KOPT-K1 (cell line): ENCODE measurements around the gene DCTN2.

Experiments used
- H3K27ac ChIP-seq: fragments of 200-600 bp; sonication (generic); 2 replicates; pipeline ENCODE4 v1.5.1; 2016; ENCODE audit warnings: antibody characterized with exemption, mild to moderate bottlenecking, low read depth, low read length; ENCODE audit not compliant: poor library complexity, severe bottlenecking
- H3K36me3 ChIP-seq: fragments of 200-600 bp; sonication (generic); 2 replicates; pipeline ENCODE4 v1.5.1; 2017; ENCODE audit warnings: antibody characterized with exemption, mild to moderate bottlenecking, low read length, moderate library complexity; ENCODE audit not compliant: insufficient read depth
- H3K9me3 ChIP-seq: fragments of 200-600 bp; sonication (generic); 2 replicates; pipeline ENCODE4 v1.5.1; 2017; ENCODE audit warnings: antibody characterized with exemption, low read length, mild to moderate bottlenecking; ENCODE audit not compliant: insufficient read depth, poor library complexity, severe bottlenecking

DCTN2 gene

DNA sequence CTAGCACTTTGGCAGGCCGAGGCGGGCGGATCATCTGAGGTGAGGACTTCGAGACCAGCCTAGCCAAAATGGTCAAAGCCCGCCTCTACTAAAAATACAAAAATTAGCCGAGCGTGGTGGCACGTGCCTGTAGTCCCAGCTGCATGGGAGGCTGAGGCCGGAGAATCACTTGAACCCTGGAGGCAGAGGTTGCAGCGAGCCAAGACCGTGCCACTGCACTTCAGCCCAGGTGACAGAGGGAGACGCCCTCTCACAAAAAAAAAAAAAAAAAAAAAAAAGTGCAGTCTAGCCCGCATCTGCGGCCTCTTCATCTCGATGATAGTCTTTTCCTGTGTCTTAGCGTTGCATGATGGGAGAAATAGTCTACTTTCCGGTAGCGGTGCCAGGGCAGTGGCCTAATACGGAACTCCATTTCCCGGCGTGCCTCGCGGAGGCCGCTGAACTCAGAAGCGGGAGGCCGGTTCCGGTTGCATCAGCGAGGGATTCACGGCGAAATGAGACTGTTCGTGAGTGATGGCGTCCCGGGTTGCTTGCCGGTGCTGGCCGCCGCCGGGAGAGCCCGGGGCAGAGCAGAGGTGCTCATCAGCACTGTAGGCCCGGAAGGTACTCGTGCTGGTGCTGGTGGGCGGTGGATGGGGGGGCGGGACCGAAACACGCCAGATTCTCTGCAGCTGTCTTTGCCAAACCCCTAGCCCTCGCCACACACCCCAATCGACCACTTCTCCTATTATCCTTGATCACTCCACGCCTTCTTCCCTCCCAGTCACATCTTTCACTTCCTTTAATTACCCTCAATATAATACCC is 59.2 kb downstream of the DCTN2 start, which contains the start of gene MARS1:
Gene MARS1 (plus strand): TSS at position 472 of the 805 bp plus-strand sequence. CDS start 23 bp downstream, at position 495.
- H3K27ac ChIP-seq: peak within 1 kb of the TSS; percentile 76
- no peaks in the 10 kb centered on the region for H3K9me3 ChIP-seq
- H3K36me3 ChIP-seq: peaks cover 40% of the 10 kb centered on the region

DNA sequence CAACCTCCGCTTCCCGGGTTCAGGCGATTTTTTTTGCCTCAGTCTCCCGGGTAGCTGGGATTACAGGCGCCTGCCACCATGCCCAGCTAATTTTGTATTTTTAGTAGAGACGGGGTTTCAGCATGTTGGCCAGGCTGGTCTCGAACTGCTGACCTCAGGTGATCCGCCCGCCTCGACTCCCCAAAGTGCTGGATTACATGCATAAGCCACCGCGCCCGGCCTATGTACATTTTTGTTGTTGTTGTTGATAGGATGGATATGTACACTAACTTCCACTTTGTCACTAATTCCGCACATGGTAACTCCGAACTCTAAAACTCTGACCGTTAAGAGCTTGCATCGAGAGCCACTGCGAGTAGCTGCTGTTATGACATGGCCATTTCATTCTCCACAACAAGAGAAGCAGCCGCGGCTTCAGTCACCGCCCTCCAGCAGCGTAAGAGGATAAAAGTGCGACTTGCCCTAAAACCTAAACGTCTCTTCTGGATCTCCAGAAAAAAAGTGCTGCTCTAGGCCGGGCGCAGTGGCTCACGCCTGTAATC is 59.9 kb downstream of the DCTN2 start:
- Histone ChIP-seq H3K27ac (peak overlapping the region; percentile 44), H3K36me3 (peaks cover 33% of the 10 kb centered on the region), H3K9me3 (no peaks in the 10 kb centered on the region)

DNA sequence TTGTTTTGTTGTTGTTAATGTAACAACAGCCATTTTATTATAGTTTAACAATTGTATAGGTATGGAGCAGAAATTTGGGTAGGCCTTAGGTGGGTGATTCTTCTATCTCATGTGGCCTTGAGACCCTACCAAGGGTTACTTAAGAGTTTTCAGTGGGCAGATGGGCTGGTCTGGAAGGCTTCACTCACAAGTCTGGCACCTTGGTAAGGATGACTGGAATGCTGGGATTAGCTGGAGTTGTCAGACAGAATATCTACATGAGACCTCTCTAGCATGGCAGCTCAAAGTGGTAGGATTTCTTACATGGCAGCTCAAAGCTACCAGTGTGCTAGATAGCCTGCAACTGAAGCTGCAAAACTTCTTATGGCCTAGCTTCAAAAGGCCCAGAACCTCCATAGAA is 61.3 kb downstream of the DCTN2 start:
- no peaks in the 10 kb centered on the region for H3K9me3 ChIP-seq
- no peak overlapping the region for H3K27ac ChIP-seq
- peaks cover 19% of the 10 kb centered on the region for H3K36me3 ChIP-seq

DNA sequence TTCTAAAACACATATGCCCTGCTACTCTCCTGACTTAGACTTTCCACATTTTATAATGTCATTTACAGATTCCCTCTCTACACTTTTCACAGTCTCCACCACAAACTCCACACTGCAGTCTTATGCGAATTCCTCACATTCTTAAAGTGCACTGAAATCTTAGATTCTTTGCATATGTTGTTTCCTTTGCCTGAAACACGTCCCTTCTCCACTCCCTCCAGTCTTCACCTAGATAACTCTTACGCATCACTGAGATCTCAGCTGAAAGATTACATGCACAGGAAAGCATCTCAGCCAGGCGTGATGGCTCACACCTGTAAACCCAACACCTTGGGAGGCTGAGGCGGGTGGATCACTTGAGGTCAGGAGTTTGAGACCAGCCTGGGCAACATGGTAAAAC is 63.5 kb downstream of the DCTN2 start:
- Histone ChIP-seq H3K27ac (no peak overlapping the region), H3K36me3 (no peaks in the 10 kb centered on the region), H3K9me3 (no peaks in the 10 kb centered on the region)

DNA sequence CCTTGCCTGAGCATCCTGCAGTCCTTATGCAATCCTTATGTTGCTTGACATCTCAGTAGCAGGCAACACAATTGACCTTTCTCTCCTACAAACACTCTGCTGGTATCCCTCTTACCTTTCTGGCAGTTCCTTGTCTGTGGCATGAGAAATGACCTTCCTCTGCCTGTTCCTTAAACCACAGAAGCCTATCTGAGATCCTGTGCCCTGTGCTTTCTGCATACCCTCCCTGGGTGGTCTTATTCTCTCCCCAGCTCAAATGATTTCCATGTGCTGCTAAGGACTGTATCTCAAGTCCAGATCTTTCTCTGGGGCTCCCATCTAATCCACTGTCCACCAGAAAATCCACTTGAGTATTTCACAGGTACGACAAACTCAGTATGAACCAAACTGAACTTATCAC is 65.3 kb downstream of the DCTN2 start:
- H3K36me3 ChIP-seq: no peaks in the 10 kb centered on the region
- no peaks in the 10 kb centered on the region for H3K9me3 ChIP-seq
- H3K27ac ChIP-seq: peak overlapping the region; percentile 32
